Neural progenitor cell (in vitro differentiated cells): ENCODE measurements around the gene SNX8.

Experiments
- CTCF ChIP-seq: fragments of 200-600 bp; sonication (generic); IDR thresholded peaks from 2 replicates; pipeline ENCODE4 v1.5.1; 2017; ENCODE audit warnings: antibody characterized with exemption, mild to moderate bottlenecking
- EZH2phosphoT487 ChIP-seq: fragments of 200-600 bp; sonication (generic); IDR thresholded peaks from 2 replicates; pipeline ENCODE4 v1.6.1; 2017; ENCODE audit warnings: antibody characterized with exemption

GRCh38 chr7:2360796-2361195 is 46.6 kb upstream of the SNX8 start:
- TF ChIP-seq CTCF (no peak), EZH2phosphoT487 (no peak)
